K562 (cell line): ENCODE results near the gene FOXD4L3. TPM values are rescaled to one million over a fixed set of nuclear protein-coding genes. Genes with fewer than 3 reads are reported as not detected.
"Not testable (repeated sequence)": the region's sequence is repeated elsewhere in the genome, so short reads cannot be mapped to it uniquely, and the experiment has no call there.

Source experiments
- ATAC-seq: fragments of 200-7000 bp; cut with Tn5 transposase; 3 replicates; pipeline ENCODE4 v1.9.1; 2020; ENCODE audit warnings: moderate library complexity
- BruUV-seq: library from RNA; stranded (reverse); fragments of 400-500 nt; replicated peaks from 2 replicates; lab custom pipeline; 2021; lab: Mats Ljungman, UMichigan
- CTCF ChIA-PET: fragments of 300-600 bp; formaldehyde crosslinking; extraction: SDS; loops from one replicate; lab custom pipeline; 2021; ENCODE audit warnings: low intra/inter-chr PET ratio; lab: Yijun Ruan, JAX
- POLR2A ChIA-PET: fragments of 300-600, 350-650 bp; sonication (Branson Sonifier 250); formaldehyde crosslinking; extraction: SDS; loops from one replicate; lab custom pipeline; 2021; ENCODE audit warnings: antibody characterized with exemption, inconsistent platforms; lab: Yijun Ruan, JAX
- DNase-seq, 4 experiments: peaks; one replicate each; pipeline versions ENCODE4 v3.0.0 to v3.0.0-alpha.2; 2011 to 2018; ENCODE audit warnings: low spot score in 3 of 4, mixed read lengths in 3 of 4; ENCODE audit errors: extremely low read depth in 1 of 4
- FAIRE-seq: peaks from 2 replicates; lab custom pipeline; 2011; peaks lifted over from hg19 to GRCh38; lab: Jason Lieb, UNC
- H2AFZ ChIP-seq: 2 replicates; pipeline ENCODE4 v1.6.0; 2011; ENCODE audit warnings: low read depth, low read length, control low read depth, inconsistent platforms
- H3K27ac ChIP-seq: fragments of 200-600 bp; 3 replicates; pipeline ENCODE4 v1.8.0; 2011; ENCODE audit warnings: low read depth, mild to moderate bottlenecking, control low read depth, inconsistent platforms, low read length, moderate library complexity, mixed read lengths; ENCODE audit errors: extremely low read depth
- H3K27me3 ChIP-seq, 2 experiments: fragments of 300-600 bp in 1 of 2; 2 replicates in 1 of 2; 3 replicates in 1 of 2; pipeline versions ENCODE4 v1.6.0 to v1.8.0; 2011; ENCODE audit warnings: inconsistent platforms in 2 of 2, low read length in 2 of 2, mild to moderate bottlenecking in 1 of 2, mixed read lengths in 1 of 2, moderate library complexity in 1 of 2; ENCODE audit not compliant: control insufficient read depth in 2 of 2, insufficient read depth in 2 of 2
- H3K36me3 ChIP-seq: fragments of 300-600 bp; 3 replicates; pipeline ENCODE4 v1.8.0; 2011; ENCODE audit warnings: mild to moderate bottlenecking, low read length, inconsistent platforms; ENCODE audit not compliant: control insufficient read depth, insufficient read depth
- H3K4me1 ChIP-seq, 2 experiments: fragments of 200-600 bp in 1 of 2; replicated peaks in 1 of 2; 2 replicates in 1 of 2; 3 replicates in 1 of 2; pipeline versions ENCODE4 v1.5.1 to v1.8.0; 2011; ENCODE audit warnings: inconsistent platforms in 2 of 2, low read length in 2 of 2, mild to moderate bottlenecking in 1 of 2, mixed read lengths in 1 of 2, moderate library complexity in 1 of 2; ENCODE audit not compliant: control insufficient read depth in 2 of 2, insufficient read depth in 2 of 2
- H3K4me2 ChIP-seq: 2 replicates; pipeline ENCODE4 v1.6.1; 2011; ENCODE audit warnings: low read length, control low read depth, inconsistent platforms, mixed read lengths; ENCODE audit not compliant: insufficient read depth
- H3K4me3 ChIP-seq: fragments of 200-600 bp; sonication (generic), shearing (Covaris generic); 2 replicates; pipeline ENCODE4 v1.5.1; 2016; ENCODE audit warnings: control low read depth, inconsistent platforms
- H3K79me2 ChIP-seq: fragments of 200-600 bp; 3 replicates; pipeline ENCODE4 v1.8.0; 2011; ENCODE audit warnings: low read length, inconsistent platforms; ENCODE audit not compliant: control insufficient read depth, insufficient read depth
- H3K9ac ChIP-seq, 2 experiments: 2 replicates each; pipeline versions ENCODE4 v1.6.0 to v1.6.1; 2011; ENCODE audit warnings: low read depth in 2 of 2, low read length in 2 of 2, control low read depth in 1 of 2, inconsistent platforms in 1 of 2, mild to moderate bottlenecking in 1 of 2, mixed read lengths in 1 of 2; ENCODE audit not compliant: insufficient read depth in 1 of 2
- H3K9me1 ChIP-seq: one replicate; pipeline ENCODE4 v1.6.0; 2011; ENCODE audit warnings: inconsistent platforms, mild to moderate bottlenecking, low read length, moderate library complexity; ENCODE audit not compliant: control insufficient read depth, insufficient read depth
- H3K9me3 ChIP-seq: replicated peaks from 2 replicates; pipeline ENCODE4 v1.5.1; 2011; ENCODE audit warnings: low read depth, low read length, inconsistent platforms; ENCODE audit not compliant: control insufficient read depth, insufficient read depth
- H4K20me1 ChIP-seq: replicated peaks from 2 replicates; pipeline ENCODE4 v1.6.1; 2011; ENCODE audit warnings: low read length, inconsistent platforms, mixed read lengths; ENCODE audit not compliant: control insufficient read depth, insufficient read depth
- WGBS: fragments of 100-300 bp; shearing (Covaris generic); methylation state at CpG from one replicate; pipeline ENCODE4 v1.1.6; 2016; ENCODE audit warnings: low coverage, mixed read lengths; ENCODE audit not compliant: insufficient coverage; ENCODE audit errors: missing lambda C conversion rate; 5-methylcytosine and 5-hydroxymethylcytosine counted together
- in situ Hi-C: fragments of 300-500 bp; cut with MboI; formaldehyde crosslinking; loops from 4 replicates; pipeline ENCODE4 v1.15.0; 2018; ENCODE audit warnings: inconsistent platforms, mixed read lengths
- intact Hi-C: fragments of 100-400 bp; cut with micrococcal nuclease; formaldehyde crosslinking; loops from 2 replicates; pipeline ENCODE4 v1.14.2; 2022
- polyA plus RNA-seq, 8 experiments: library from polyadenylated mRNA; depleted of rRNA in 4 of 8; stranded (reverse) in 5 of 8; unstranded in 3 of 8; fragments of >200 nt; fragmentation: Nextera tagmentation in 2 of 8; fragmentation: Illumina TruSeq in 1 of 8; extraction: Ambion mirVana in 2 of 8; extraction: Trizol in 1 of 8; gene quantifications; 2 replicates each; pipeline versions ENCODE4 v1.2.1 to v1.2.3, GENCODE V29; 2011 to 2014; ENCODE audit warnings: inconsistent platforms in 1 of 8, missing spikeins in 1 of 8
- total RNA-seq, 7 experiments: library from RNA; depleted of rRNA in 6 of 7; stranded (reverse); fragments of >200 nt in 6 of 7; fragmentation: Illumina TruSeq in 2 of 7; extraction: Trizol in 2 of 7; gene quantifications; 2 replicates each; pipeline versions ENCODE4 v1.2.1 to v1.2.3, GENCODE V29; 2011 to 2021; ENCODE audit warnings: low replicate concordance in 1 of 7

FOXD4L3 gene
- total and polyA plus RNA-seq, 9 of the 15 experiments (the other 6 are each of a cell fraction or from before 2014, with no cell fraction given): 0.11 TPM; not detected in 8

- FAIRE-seq, POLR2A ChIA-PET, ATAC-seq: not testable (repeated sequence)
These were observed 49.0 kb downstream of the FOXD4L3 start for GRCh38 chr9:68351689-68352088.

More at GRCh38 chr9:68351689-68352088, 49.0 kb downstream of the FOXD4L3 start:
- H4K20me1 ChIP-seq, H3K9me1 ChIP-seq, H3K27me3 ChIP-seq, DNase-seq, in situ Hi-C loops, BruUV-seq, CTCF ChIA-PET, H3K36me3 ChIP-seq, H3K4me1 ChIP-seq, intact Hi-C loops, H2AFZ ChIP-seq, H3K27ac ChIP-seq, H3K4me2 ChIP-seq, H3K79me2 ChIP-seq, H3K9ac ChIP-seq, H3K4me3 ChIP-seq, H3K9me3 ChIP-seq: not testable (repeated sequence)
- WGBS: 0% methylated on average over 3 of the region's 4 CpGs

Other genes with a start within 250 kb of the FOXD4L3 start
- gene ZNG1C, start 60.9 kb upstream of the FOXD4L3 start, total RNA-seq (2014; rRNA removed): 34.1 and 93.1 TPM in 2 replicates
- 60.8 and 68.1 TPM in 2 replicates for gene ZNG1C, start 60.9 kb upstream of the FOXD4L3 start, total RNA-seq (2014; rRNA removed; fragmentation: Illumina TruSeq; extraction: Trizol)
- 61.2 and 65.0 TPM in 2 replicates for gene ZNG1C, start 60.9 kb upstream of the FOXD4L3 start, total RNA-seq (2015; rRNA removed; fragmentation: Illumina TruSeq; extraction: Trizol)
- 24.2 and 29.1 TPM in 2 replicates for gene ZNG1C, start 60.9 kb upstream of the FOXD4L3 start, total RNA-seq (2021)
- gene ZNG1C, start 60.9 kb upstream of the FOXD4L3 start, polyA plus RNA-seq (2011; rRNA removed): 31.5 and 43.7 TPM in 2 replicates
- 65.2 and 71.2 TPM in 2 replicates for gene ZNG1C, start 60.9 kb upstream of the FOXD4L3 start, polyA plus RNA-seq (2014; fragmentation: Illumina TruSeq; extraction: Trizol)
- gene ZNG1C, start 60.9 kb upstream of the FOXD4L3 start, polyA plus RNA-seq (2014; fragmentation: Nextera tagmentation; extraction: Ambion mirVana): 100 to 1,000 TPM; 132 to 135 TPM
- gene ZNG1C, start 60.9 kb upstream of the FOXD4L3 start, polyA plus RNA-seq (2014; rRNA removed): 23.8 and 93.4 TPM in 2 replicates
- 0.33 TPM in 1 of 2 replicates, not detected in the other for gene PGM5, start 53.7 kb downstream of the FOXD4L3 start, total RNA-seq (2014; rRNA removed)
- 0.15 and 0.16 TPM in 2 replicates for gene PGM5, start 53.7 kb downstream of the FOXD4L3 start, total RNA-seq (2014; rRNA removed; fragmentation: Illumina TruSeq; extraction: Trizol)
- gene PGM5, start 53.7 kb downstream of the FOXD4L3 start, total RNA-seq (2015; rRNA removed; fragmentation: Illumina TruSeq; extraction: Trizol): 0.15 and 0.22 TPM in 2 replicates
- 0.24 and 0.45 TPM in 2 replicates for gene PGM5, start 53.7 kb downstream of the FOXD4L3 start, total RNA-seq (2021)
- 0.04 and 0.20 TPM in 2 replicates for gene PGM5, start 53.7 kb downstream of the FOXD4L3 start, polyA plus RNA-seq (2011; rRNA removed)
- gene PGM5, start 53.7 kb downstream of the FOXD4L3 start, polyA plus RNA-seq (2014; fragmentation: Illumina TruSeq; extraction: Trizol): 0.08 and 0.16 TPM in 2 replicates
- under 1 TPM; 0.07 to 0.14 TPM for gene PGM5, start 53.7 kb downstream of the FOXD4L3 start, polyA plus RNA-seq (2014; fragmentation: Nextera tagmentation; extraction: Ambion mirVana)
- gene PGM5, start 53.7 kb downstream of the FOXD4L3 start, polyA plus RNA-seq (2014; rRNA removed): 0.03 and 0.23 TPM in 2 replicates
- not detected in 2 replicates for gene TMEM252, start 238.0 kb downstream of the FOXD4L3 start, total RNA-seq (2014; rRNA removed)
- not detected in 2 replicates for gene TMEM252, start 238.0 kb downstream of the FOXD4L3 start, total RNA-seq (2014; rRNA removed; fragmentation: Illumina TruSeq; extraction: Trizol)
- gene TMEM252, start 238.0 kb downstream of the FOXD4L3 start, total RNA-seq (2015; rRNA removed; fragmentation: Illumina TruSeq; extraction: Trizol): not detected in 2 replicates
- gene TMEM252, start 238.0 kb downstream of the FOXD4L3 start, total RNA-seq (2021): not detected in 2 replicates
- gene TMEM252, start 238.0 kb downstream of the FOXD4L3 start, polyA plus RNA-seq (2011; rRNA removed): not detected in 2 replicates
- gene TMEM252, start 238.0 kb downstream of the FOXD4L3 start, polyA plus RNA-seq (2014; fragmentation: Illumina TruSeq; extraction: Trizol): not detected in 2 replicates
- not detected for gene TMEM252, start 238.0 kb downstream of the FOXD4L3 start, polyA plus RNA-seq (2014; fragmentation: Nextera tagmentation; extraction: Ambion mirVana)
- gene TMEM252, start 238.0 kb downstream of the FOXD4L3 start, polyA plus RNA-seq (2014; rRNA removed): not detected in 2 replicates